ENCODE results near the gene NOXA1.

- TF ChIP-seq POLR2A (IDR thresholded peaks at IDR 0.05), result no peak
- TF ChIP-seq POLR2AphosphoS5 (IDR thresholded peaks at IDR 0.05), result no peak
- TF ChIP-seq CTCF (IDR thresholded peaks at IDR 0.05), result no peak
Observed at GRCh38 chr9:137437691-137438590, 14.7 kb downstream of the NOXA1 start.
